H1 (cell line): ENCODE measurements around the gene NPL. TPM values are rescaled to one million over a fixed set of nuclear protein-coding genes. Genes with fewer than 3 reads are reported as not detected.

Experiments
- CBX5 ChIP-seq: fragments of 300-800, 300-1000 bp; sonication (generic); IDR thresholded peaks from 2 replicates; pipeline ENCODE4 v1.7.1; 2016; ENCODE audit warnings: antibody characterized with exemption, low read length, low read depth
- POLR2AphosphoS5 ChIP-seq: IDR thresholded peaks from 2 replicates; pipeline ENCODE4 v1.6.1; 2011; ENCODE audit warnings: low read depth, low read length
- SRF ChIP-seq: IDR thresholded peaks from 2 replicates; pipeline ENCODE4 v1.6.1; 2011; ENCODE audit warnings: mild to moderate bottlenecking, low read depth, low read length, moderate library complexity
- polyA plus RNA-seq, 7 experiments: library from polyadenylated mRNA; depleted of rRNA in 3 of 7; stranded (reverse) in 5 of 7; unstranded in 2 of 7; fragments of >200 nt in 5 of 7; fragments of 200-250 nt in 2 of 7; gene quantifications; 1 replicate in 5 of 7; 2 replicates in 1 of 7; 4 replicates in 1 of 7; pipeline versions ENCODE4 v1.2.1 to v1.2.3, GENCODE V29; 2011 to 2013; ENCODE audit warnings: missing spikeins in 2 of 7, mixed read lengths in 2 of 7
- total RNA-seq: library from RNA; stranded (reverse); fragmentation: NEBNext Ultra II Directional; extraction: Animal tissue kit (Norgen Biotek cat#: 25700); gene quantifications from 2 replicates; pipeline ENCODE4 v1.2.1, GENCODE V29; 2021

Gene NPL
- total and polyA plus RNA-seq, 2 of the 8 experiments (the other 6 are each of a cell fraction or from before 2014, with no cell fraction given), result 2.2 to 4.4 TPM

DNA sequence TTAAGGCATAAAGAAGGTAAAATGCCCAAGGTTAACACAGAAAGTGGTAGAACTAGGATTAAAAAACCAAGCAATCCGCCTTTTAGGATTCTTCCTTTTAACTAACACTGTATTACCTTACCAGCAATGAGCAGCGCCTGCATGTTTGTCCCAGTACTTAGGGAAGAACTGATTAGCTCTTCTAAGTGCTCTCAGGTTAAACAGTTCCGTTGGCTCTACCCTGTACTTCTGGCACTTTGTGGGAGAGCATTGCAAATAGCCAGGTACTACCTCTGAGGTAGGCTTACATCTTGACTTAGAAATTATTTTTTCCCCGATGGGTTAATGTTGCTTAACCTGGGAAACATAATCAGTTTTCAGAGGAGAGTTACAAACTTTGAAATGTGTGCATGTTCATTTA is 71.1 kb downstream of the NPL start (continued):
- no peak for TF ChIP-seq SRF
- no peak for TF ChIP-seq POLR2AphosphoS5
- TF ChIP-seq CBX5, result no peak
